ENCODE results near the gene ARHGEF28. TPM values are rescaled to one million over a fixed set of nuclear protein-coding genes. Genes with fewer than 3 reads are reported as not detected.

The ARHGEF28 gene
- 3.0 TPM for polyA plus RNA-seq (ENCODE audit: insufficient read length)

- peak; percentile 19 for DNase-seq
Observed at GRCh38 chr5:73625944-73626811, at the start of gene ARHGEF28. TSS of gene ARHGEF28 (plus strand) at chr5:73626196. CDS start at chr5:73684852, 58,656 bp downstream.

- DNase-seq = no peak
Observed at GRCh38 chr5:73582285-73583145, 43.5 kb upstream of the ARHGEF28 start.

- DNase-seq = no peak
Observed at GRCh38 chr5:73587923-73588322, 38.1 kb upstream of the ARHGEF28 start.

- DNase-seq = peak; percentile 53
Observed at GRCh38 chr5:73591102-73591695, 34.8 kb upstream of the ARHGEF28 start.

GRCh38 chr5:73591698-73592501, 34.1 kb upstream of the ARHGEF28 start:
- no peak for DNase-seq

GRCh38 chr5:73592551-73592950, 33.4 kb upstream of the ARHGEF28 start:
- no peak for DNase-seq

- DNase-seq = no peak
Observed at GRCh38 chr5:73596705-73597328, 29.2 kb upstream of the ARHGEF28 start.

GRCh38 chr5:73599380-73599779, 26.6 kb upstream of the ARHGEF28 start:
- DNase-seq = no peak

- no peak for DNase-seq
Observed at GRCh38 chr5:73603998-73604397, 22.0 kb upstream of the ARHGEF28 start.

GRCh38 chr5:73605223-73606087, 20.5 kb upstream of the ARHGEF28 start:
- DNase-seq = no peak

- no peak for DNase-seq
Observed at GRCh38 chr5:73606206-73606753, 19.7 kb upstream of the ARHGEF28 start.

- no peak for DNase-seq
Observed at GRCh38 chr5:73607228-73607627, 18.8 kb upstream of the ARHGEF28 start.

GRCh38 chr5:73612799-73613198, 13.2 kb upstream of the ARHGEF28 start:
- DNase-seq = no peak

- DNase-seq = no peak
Observed at GRCh38 chr5:73615085-73615484, 10.9 kb upstream of the ARHGEF28 start.

GRCh38 chr5:73615947-73616346, 10.0 kb upstream of the ARHGEF28 start:
- DNase-seq = no peak

- no peak for DNase-seq
Observed at GRCh38 chr5:73617510-73618279, 8.3 kb upstream of the ARHGEF28 start.

- no peak for DNase-seq
Observed at GRCh38 chr5:73619606-73620333, 6.2 kb upstream of the ARHGEF28 start.

GRCh38 chr5:73620334-73620687, 5.7 kb upstream of the ARHGEF28 start:
- no peak for DNase-seq

- DNase-seq = no peak
Observed at GRCh38 chr5:73623060-73623459, 2.9 kb upstream of the ARHGEF28 start.
